Astrocyte (in vitro differentiated cells and primary cell): Measurements from ENCODE around the gene SHISA2. TPM values are rescaled to one million over a fixed set of nuclear protein-coding genes. Genes with fewer than 3 reads are reported as not detected.
"Not testable (repeated sequence)": the region's sequence is repeated elsewhere in the genome, so short reads cannot be mapped to it uniquely, and the experiment has no call there.

Experiments used
- DNase-seq: peaks from one replicate; pipeline ENCODE4 v3.0.0-alpha.2; 2010; ENCODE audit warnings: low read depth
- FAIRE-seq: peaks from 2 replicates; lab custom pipeline; 2011; peaks lifted over from hg19 to GRCh38; lab: Jason Lieb, UNC
- H2AFZ ChIP-seq: 2 replicates; pipeline ENCODE4 v1.6.0; 2012; ENCODE audit warnings: low read depth, low read length, inconsistent platforms
- H3K27ac ChIP-seq: 2 replicates; pipeline ENCODE4 v1.5.1; 2011; ENCODE audit warnings: low read depth, low read length, inconsistent platforms
- H3K27me3 ChIP-seq: 2 replicates; pipeline ENCODE4 v1.6.0; 2011; ENCODE audit warnings: low read length, inconsistent platforms; ENCODE audit not compliant: insufficient read depth
- H3K36me3 ChIP-seq: 2 replicates; pipeline ENCODE4 v1.5.1; 2011; ENCODE audit warnings: low read length, inconsistent platforms; ENCODE audit not compliant: insufficient read depth
- H3K4me1 ChIP-seq: 2 replicates; pipeline ENCODE4 v1.5.1; 2011; ENCODE audit warnings: low read length, inconsistent platforms; ENCODE audit not compliant: insufficient read depth
- H3K4me2 ChIP-seq: 2 replicates; pipeline ENCODE4 v1.6.0; 2012; ENCODE audit warnings: low read length, inconsistent platforms
- H3K4me3 ChIP-seq: 2 replicates; pipeline ENCODE4 v1.5.1; 2011; ENCODE audit warnings: low read depth, mild to moderate bottlenecking, low read length, inconsistent platforms; ENCODE audit not compliant: insufficient read depth
- H3K79me2 ChIP-seq: 2 replicates; pipeline ENCODE4 v1.6.0; 2012; ENCODE audit warnings: mild to moderate bottlenecking, low read length, inconsistent platforms; ENCODE audit not compliant: insufficient read depth
- H3K9ac ChIP-seq: 2 replicates; pipeline ENCODE4 v1.6.0; 2012; ENCODE audit warnings: mild to moderate bottlenecking, low read length, inconsistent platforms
- H3K9me3 ChIP-seq: 2 replicates; pipeline ENCODE4 v1.5.1; 2012; ENCODE audit warnings: low read depth, mild to moderate bottlenecking, low read length, inconsistent platforms; ENCODE audit not compliant: insufficient read depth
- H4K20me1 ChIP-seq: 2 replicates; pipeline ENCODE4 v1.6.0; 2012; ENCODE audit warnings: low read length, inconsistent platforms; ENCODE audit not compliant: insufficient read depth
- H3K27ac Mint-ChIP-seq: one replicate; pipeline ENCODE4 v1.8.0; 2021; ENCODE audit warnings: mild to moderate bottlenecking, mixed read lengths; ENCODE audit not compliant: unreplicated experiment
- H3K27me3 Mint-ChIP-seq: one replicate; pipeline ENCODE4 v1.8.0; 2021; ENCODE audit warnings: low read depth, mixed read lengths; ENCODE audit not compliant: unreplicated experiment
- H3K36me3 Mint-ChIP-seq: one replicate; pipeline ENCODE4 v1.8.0; 2021; ENCODE audit warnings: low read depth, mixed read lengths; ENCODE audit not compliant: unreplicated experiment
- H3K4me1 Mint-ChIP-seq: one replicate; pipeline ENCODE4 v1.8.0; 2021; ENCODE audit warnings: low read depth, mixed read lengths; ENCODE audit not compliant: unreplicated experiment
- H3K4me3 Mint-ChIP-seq: one replicate; pipeline ENCODE4 v1.8.0; 2021; ENCODE audit warnings: mild to moderate bottlenecking, moderate library complexity, mixed read lengths; ENCODE audit not compliant: unreplicated experiment
- H3K9me3 Mint-ChIP-seq: one replicate; pipeline ENCODE4 v1.8.0; 2021; ENCODE audit warnings: mild to moderate bottlenecking, mixed read lengths; ENCODE audit not compliant: unreplicated experiment
- CTCF ChIP-seq: IDR thresholded peaks from 2 replicates; pipeline ENCODE4 v1.5.1; 2011; ENCODE audit warnings: low read depth, mild to moderate bottlenecking, inconsistent platforms, low read length, moderate library complexity; ENCODE audit not compliant: insufficient read depth
- EZH2 ChIP-seq: IDR thresholded peaks from 2 replicates; pipeline ENCODE4 v1.6.1; 2012; ENCODE audit warnings: mild to moderate bottlenecking, low read length, inconsistent platforms; ENCODE audit not compliant: insufficient read depth
- total RNA-seq: library from RNA; stranded (reverse); gene quantifications from 2 replicates; pipeline ENCODE4 v1.2.1, GENCODE V29; 2021

SHISA2 gene
- total RNA-seq, 1 donor from 2014 or later: 6.0 TPM

- no peak for DNase-seq
- H3K4me1 ChIP-seq: peaks cover 2% of the 10 kb centered on the region
- no peaks in the 10 kb centered on the region for H4K20me1 ChIP-seq
- no peak overlapping the region for H3K4me3 ChIP-seq
- Mint-ChIP-seq H3K4me1 (peaks cover 6% of the 10 kb centered on the region), H3K27ac (no peak overlapping the region), H3K36me3 (no peaks in the 10 kb centered on the region), H3K4me3 (no peak overlapping the region), H3K9me3 (no peaks in the 10 kb centered on the region), H3K27me3 (no peaks in the 10 kb centered on the region)
- no peak overlapping the region for H3K9ac ChIP-seq
- H3K4me2 ChIP-seq: no peak overlapping the region
- no peaks in the 10 kb centered on the region for H3K27me3 ChIP-seq
- H3K79me2 ChIP-seq: no peaks in the 10 kb centered on the region
- no peak for FAIRE-seq
- no peak overlapping the region for H3K27ac ChIP-seq
- H3K36me3 ChIP-seq: no peaks in the 10 kb centered on the region
- no peaks in the 10 kb centered on the region for H3K9me3 ChIP-seq
- TF ChIP-seq CTCF (no peak), EZH2 (no peak)
- H2AFZ ChIP-seq: no peak overlapping the region
Measured at GRCh38 chr13:26071691-26072090, 19.9 kb upstream of the SHISA2 start.

- not testable (repeated sequence) for H3K9me3 ChIP-seq, H3K9me3 Mint-ChIP-seq, FAIRE-seq, H3K4me1 Mint-ChIP-seq, H3K4me2 ChIP-seq, H3K27me3 Mint-ChIP-seq, H2AFZ ChIP-seq, H3K9ac ChIP-seq, H3K4me3 ChIP-seq, H3K27ac ChIP-seq, H3K27me3 ChIP-seq, H3K36me3 Mint-ChIP-seq, H3K27ac Mint-ChIP-seq, H3K36me3 ChIP-seq, H4K20me1 ChIP-seq, H3K79me2 ChIP-seq, H3K4me1 ChIP-seq, DNase-seq, H3K4me3 Mint-ChIP-seq
Measured at GRCh38 chr13:26069642-26070041, 17.8 kb upstream of the SHISA2 start.

GRCh38 chr13:26068372-26068771, 16.6 kb upstream of the SHISA2 start:
- H3K27ac ChIP-seq, H3K36me3 ChIP-seq, H2AFZ ChIP-seq, H3K4me3 Mint-ChIP-seq, DNase-seq, H3K27ac Mint-ChIP-seq, H3K27me3 Mint-ChIP-seq, FAIRE-seq, H3K4me3 ChIP-seq, H3K79me2 ChIP-seq, H3K36me3 Mint-ChIP-seq, H3K9me3 Mint-ChIP-seq, H3K4me2 ChIP-seq, H3K9ac ChIP-seq, H3K27me3 ChIP-seq, H3K4me1 Mint-ChIP-seq, H3K4me1 ChIP-seq, H3K9me3 ChIP-seq, H4K20me1 ChIP-seq: not testable (repeated sequence)

GRCh38 chr13:26067601-26068000, 15.8 kb upstream of the SHISA2 start:
- H3K9ac ChIP-seq: no peak overlapping the region
- no peak overlapping the region for H3K27ac ChIP-seq
- TF ChIP-seq CTCF: no peak
- TF ChIP-seq EZH2: no peak
- H3K79me2 ChIP-seq: no peaks in the 10 kb centered on the region
- Mint-ChIP-seq H3K36me3 (no peaks in the 10 kb centered on the region), H3K4me1 (peaks cover 4% of the 10 kb centered on the region), H3K4me3 (no peak overlapping the region), H3K9me3 (no peaks in the 10 kb centered on the region), H3K27me3 (no peaks in the 10 kb centered on the region), H3K27ac (no peak overlapping the region)
- no peak overlapping the region for H3K4me2 ChIP-seq
- no peaks in the 10 kb centered on the region for H3K4me1 ChIP-seq
- H2AFZ ChIP-seq: no peak overlapping the region
- DNase-seq (no peak), FAIRE-seq (no peak)
- no peaks in the 10 kb centered on the region for H4K20me1 ChIP-seq
- no peaks in the 10 kb centered on the region for H3K27me3 ChIP-seq
- no peaks in the 10 kb centered on the region for H3K36me3 ChIP-seq
- H3K4me3 ChIP-seq: no peak overlapping the region
- H3K9me3 ChIP-seq: no peaks in the 10 kb centered on the region

- FAIRE-seq, H3K36me3 Mint-ChIP-seq: not testable (repeated sequence)
Measured at GRCh38 chr13:26066492-26066891, 14.7 kb upstream of the SHISA2 start.

More at GRCh38 chr13:26066492-26066891, 14.7 kb upstream of the SHISA2 start:
- not testable (repeated sequence) for H3K9ac ChIP-seq, H3K79me2 ChIP-seq, H2AFZ ChIP-seq, H3K9me3 ChIP-seq, H3K4me3 Mint-ChIP-seq, H3K4me3 ChIP-seq, DNase-seq, H3K27me3 ChIP-seq, H3K27me3 Mint-ChIP-seq, H4K20me1 ChIP-seq, H3K27ac ChIP-seq, H3K4me1 ChIP-seq, H3K27ac Mint-ChIP-seq, H3K9me3 Mint-ChIP-seq, H3K4me2 ChIP-seq, H3K36me3 ChIP-seq
- peaks cover 12% of the 10 kb centered on the region for H3K4me1 Mint-ChIP-seq
